ENCODE data around the gene ANKMY1.

Gene ANKMY1

GRCh38 chr2:240560480-240561324 lies 2.9 kb upstream of the ANKMY1 start:
- peak overlapping the region; percentile 98 for H3K27ac ChIP-seq

GRCh38 chr2:240560084-240560479 lies 2.3 kb upstream of the ANKMY1 start, which contains the start of gene DUSP28:
Gene DUSP28, plus strand, starts transcription at chr2:240560357. Its CDS starts 328 bp downstream, at chr2:240560685.
- TF ChIP-seq ZFX (IDR thresholded peaks at IDR 0.05; ENCODE audit: borderline replicate concordance) (no peak), CTCF (IDR thresholded peaks at IDR 0.05) (no peak)
- H3K27ac ChIP-seq = peak within 1 kb of the TSS; percentile 98

More at GRCh38 chr2:240560480-240561324, 2.9 kb upstream of the ANKMY1 start:
- TF ChIP-seq ZFX (IDR thresholded peaks at IDR 0.05; ENCODE audit: borderline replicate concordance) = no peak
- TF ChIP-seq CTCF (IDR thresholded peaks at IDR 0.05) = peak; percentile 20; the same call in 1 of the 2 replicates

- peak overlapping the region; percentile 98 for H3K27ac ChIP-seq
- TF ChIP-seq ZFX (IDR thresholded peaks at IDR 0.05; ENCODE audit: borderline replicate concordance) (no peak), CTCF (IDR thresholded peaks at IDR 0.05) (no peak)
Observed at GRCh38 chr2:240559286-240559685, 1.5 kb upstream of the ANKMY1 start.

- peak overlapping the region; percentile 98; the same call in 1 of the 2 replicates for H3K27ac ChIP-seq
- TF ChIP-seq CTCF (IDR thresholded peaks at IDR 0.05) (no peak), ZFX (IDR thresholded peaks at IDR 0.05; ENCODE audit: borderline replicate concordance) (no peak)
Observed at GRCh38 chr2:240558236-240558761, 511 bp upstream of the ANKMY1 start.

GRCh38 chr2:240557101-240557751 lies 562 bp downstream of the ANKMY1 start:
- peak overlapping the region; percentile 98 for H3K27ac ChIP-seq
- TF ChIP-seq ZFX (IDR thresholded peaks at IDR 0.05; ENCODE audit: borderline replicate concordance) (no peak), CTCF (IDR thresholded peaks at IDR 0.05) (peak; percentile 37)

GRCh38 chr2:240556553-240557100 lies 1.2 kb downstream of the ANKMY1 start:
- peak overlapping the region; percentile 98 for H3K27ac ChIP-seq
- TF ChIP-seq ZFX (IDR thresholded peaks at IDR 0.05; ENCODE audit: borderline replicate concordance) = no peak
- peak; percentile 74 for TF ChIP-seq CTCF (IDR thresholded peaks at IDR 0.05)

All from 22Rv1 (cell line).